Left forelimb (tissue), 1 donor: ENCODE measurements around the gene AAMDC.
"Not testable (repeated sequence)": the region's sequence is repeated elsewhere in the genome, so short reads cannot be mapped to it uniquely, and the experiment has no call there.

ENCODE experiments used
- DNase-seq: peaks from one replicate; pipeline ENCODE4 v3.0.0-alpha.2; 2018; ENCODE audit warnings: low spot score

The AAMDC gene

GRCh38 chr11:77821349-77821851, 456 bp downstream of the AAMDC start:
- peak; percentile 66 for DNase-seq

DNA sequence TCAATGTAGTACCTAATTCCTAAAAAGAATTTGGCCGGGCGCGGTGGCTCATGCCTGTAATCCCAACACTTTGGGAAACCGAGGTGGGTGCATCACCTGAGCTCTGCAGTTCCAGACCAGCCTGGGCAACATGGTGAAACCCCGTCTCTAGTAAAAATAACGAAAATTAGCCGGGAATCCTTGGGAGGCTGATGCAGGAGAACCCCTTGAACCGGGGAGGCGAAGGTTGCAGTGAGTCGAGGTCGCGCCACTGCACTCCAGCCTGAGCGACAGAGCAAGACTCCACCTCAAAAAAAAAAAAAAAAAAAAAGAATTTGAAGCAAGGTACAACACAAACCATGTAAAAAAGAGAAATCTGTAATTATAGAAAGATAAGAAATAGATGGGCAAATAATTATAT, 1.2 kb downstream of the AAMDC start:
- DNase-seq, result not testable (repeated sequence)

DNA sequence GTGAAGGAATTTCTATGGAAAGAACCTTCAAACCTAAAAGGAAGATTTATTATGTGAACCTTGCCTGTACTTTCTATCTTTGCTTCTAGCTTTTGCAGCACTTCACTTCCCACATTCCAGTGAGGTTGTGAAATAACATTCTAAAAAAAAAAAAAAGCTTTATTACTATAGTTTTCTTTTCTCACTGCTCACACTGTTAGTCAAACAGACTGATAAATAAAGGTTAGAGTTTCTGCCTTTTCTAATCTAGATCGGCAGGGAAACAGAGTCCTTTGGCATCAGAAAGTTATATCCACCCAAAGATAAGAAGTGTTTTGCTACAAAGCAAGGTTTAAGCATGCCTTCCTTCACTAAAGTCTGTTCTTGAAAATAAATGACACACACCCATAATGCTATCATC, 2.8 kb downstream of the AAMDC start:
- DNase-seq, result no peak

- no peak for DNase-seq
Observed at GRCh38 chr11:77828926-77829325, 8.0 kb downstream of the AAMDC start.

DNA sequence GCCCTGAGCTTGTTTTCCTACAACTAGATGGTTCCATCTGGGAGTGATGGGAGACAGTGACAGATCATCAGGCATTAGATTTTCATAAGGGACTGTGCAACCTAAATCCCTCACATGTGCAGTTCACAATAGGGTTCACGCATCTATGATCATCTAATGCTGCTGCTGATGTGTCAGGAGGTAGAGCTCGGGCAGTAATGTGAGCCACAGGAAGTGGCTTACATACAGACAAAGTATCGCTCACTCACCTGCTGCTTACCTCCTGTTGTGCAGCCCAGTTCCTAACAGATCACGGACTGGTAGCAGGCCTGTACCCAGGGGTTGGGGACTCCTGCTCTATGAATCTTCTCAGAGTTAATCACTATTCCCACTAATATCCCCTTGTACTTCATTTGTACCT, 12.4 kb downstream of the AAMDC start:
- no peak for DNase-seq

- DNase-seq, result no peak
Observed at GRCh38 chr11:77842441-77843121, 21.6 kb downstream of the AAMDC start.

DNA sequence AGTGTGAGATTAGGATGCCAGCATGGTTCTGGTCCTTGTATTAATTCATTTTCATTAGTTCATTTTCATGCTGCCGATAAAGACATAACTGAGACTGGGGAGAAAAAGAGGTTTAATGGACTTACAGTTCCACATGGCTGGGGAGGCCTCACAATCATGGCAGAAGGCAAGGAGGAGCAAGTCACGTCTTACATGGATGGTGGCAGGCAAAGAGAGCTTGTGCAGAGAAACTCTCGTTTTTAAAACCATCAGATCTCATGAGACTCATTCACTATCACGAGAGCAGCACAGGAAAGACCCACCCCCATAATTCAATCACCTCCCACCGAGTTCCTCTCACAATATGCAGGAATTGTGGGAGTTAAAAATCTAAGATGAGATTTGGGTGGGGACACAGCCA, 22.8 kb downstream of the AAMDC start:
- DNase-seq, result not testable (repeated sequence)

GRCh38 chr11:77851503-77851902, 30.6 kb downstream of the AAMDC start:
- no peak for DNase-seq

- DNase-seq, result no peak
Observed at GRCh38 chr11:77854838-77855237, 33.9 kb downstream of the AAMDC start.

- not testable (repeated sequence) for DNase-seq
Observed at GRCh38 chr11:77857906-77858457, 37.0 kb downstream of the AAMDC start.

- not testable (repeated sequence) for DNase-seq
Observed at GRCh38 chr11:77861444-77861843, 40.5 kb downstream of the AAMDC start.

DNA sequence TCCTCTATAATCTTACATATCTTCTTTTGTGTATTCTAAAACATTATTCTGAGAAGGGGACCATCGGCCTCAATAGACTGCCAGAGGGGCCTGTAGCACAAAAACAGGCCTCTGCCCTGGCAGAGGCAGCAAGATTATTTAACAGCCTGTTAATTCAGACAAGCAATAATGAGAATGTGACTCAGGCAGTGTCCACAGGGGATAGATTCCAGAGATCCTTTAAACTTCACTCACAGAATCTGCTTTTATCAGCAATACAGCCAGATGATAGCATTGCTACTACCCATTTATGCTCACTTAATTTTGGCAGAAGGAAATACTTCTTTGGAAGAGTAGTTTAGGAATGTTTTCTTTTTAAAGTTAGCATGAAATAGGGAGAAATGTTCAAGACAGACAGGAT, 44.9 kb downstream of the AAMDC start:
- DNase-seq, result no peak

- no peak for DNase-seq
Observed at GRCh38 chr11:77866336-77866735, 45.4 kb downstream of the AAMDC start.

GRCh38 chr11:77868744-77869143, 47.8 kb downstream of the AAMDC start:
- no peak for DNase-seq

DNA sequence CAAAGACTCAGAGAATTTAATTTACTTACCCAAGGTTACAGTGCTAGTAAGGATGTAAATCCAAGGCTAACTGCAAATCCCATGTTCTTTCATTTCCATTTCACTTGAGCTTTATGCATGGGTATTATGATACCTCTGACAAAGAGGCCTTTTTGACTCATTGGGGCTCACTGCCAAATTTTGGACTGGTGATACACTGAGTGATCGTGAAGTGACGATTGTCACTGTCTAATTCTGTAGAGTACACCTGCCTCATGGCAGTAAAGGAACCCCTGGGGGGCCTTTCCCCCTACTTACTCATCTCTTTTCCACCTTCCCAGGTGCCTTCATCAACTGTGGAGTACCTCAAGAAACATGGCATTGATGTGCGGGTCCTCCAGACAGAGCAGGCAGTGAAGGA, 50.9 kb downstream of the AAMDC start:
- DNase-seq, result no peak

- DNase-seq, result no peak
Observed at GRCh38 chr11:77873345-77873744, 52.4 kb downstream of the AAMDC start.

- no peak for DNase-seq
Observed at GRCh38 chr11:77874206-77874605, 53.3 kb downstream of the AAMDC start.

DNA sequence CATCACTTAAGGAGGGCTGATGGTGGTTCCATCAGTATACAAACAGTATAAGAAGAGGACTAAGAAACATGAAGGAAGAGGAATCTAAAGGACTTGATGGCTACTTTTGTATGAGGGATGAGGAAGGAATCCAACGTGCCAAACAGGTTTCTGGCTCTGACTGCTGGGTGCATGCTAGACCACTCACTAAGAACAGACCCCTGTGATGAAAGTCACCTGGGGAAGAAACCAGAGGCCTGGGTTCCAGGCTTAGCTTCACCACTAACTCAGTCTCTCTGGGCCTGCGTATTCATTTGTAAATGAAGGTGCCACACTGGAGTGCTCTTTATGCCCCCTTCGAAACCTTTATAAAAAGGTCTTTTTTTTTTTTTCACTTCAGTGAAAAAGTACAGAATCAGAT, 55.1 kb downstream of the AAMDC start:
- DNase-seq, result no peak

DNA sequence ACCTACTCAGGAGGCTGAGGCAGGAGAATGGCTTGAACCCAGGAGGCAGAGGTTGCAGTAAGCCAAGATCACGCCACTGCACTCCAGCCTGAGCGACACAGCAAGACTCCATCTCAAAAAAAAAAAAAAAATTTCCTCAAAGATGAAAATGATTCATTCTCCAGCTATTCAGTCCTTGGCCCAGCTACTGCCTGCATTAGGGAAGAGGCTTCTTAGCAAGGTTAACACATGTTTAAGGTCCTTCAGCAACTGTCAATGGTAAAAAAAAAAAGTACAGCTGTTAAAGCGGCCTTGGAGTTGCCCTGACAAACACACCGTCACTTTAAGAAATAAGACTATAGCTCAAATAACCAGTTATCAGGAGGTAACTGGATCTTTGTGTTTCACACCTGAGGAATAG, 57.3 kb downstream of the AAMDC start:
- DNase-seq, result not testable (repeated sequence)

DNA sequence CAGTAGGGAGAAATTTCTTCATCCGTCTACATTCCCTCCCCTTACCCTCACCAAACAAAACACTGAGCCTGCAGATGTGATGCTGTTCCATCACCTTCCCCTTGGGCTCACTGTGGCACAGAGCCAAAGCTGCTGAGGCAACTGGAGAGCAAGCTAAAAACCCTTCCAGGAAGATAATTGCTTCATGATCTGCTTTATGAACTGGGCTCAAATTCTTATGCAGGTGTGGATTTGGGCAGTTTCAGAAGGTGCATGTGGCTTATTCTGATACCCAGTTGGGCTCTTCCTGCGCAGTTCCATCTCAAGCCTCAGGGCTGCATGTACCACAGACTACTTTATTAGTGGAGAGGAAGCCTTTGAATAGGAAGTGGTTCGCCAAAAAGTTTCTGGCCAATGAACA, 58.3 kb downstream of the AAMDC start:
- no peak for DNase-seq

- no peak for DNase-seq
Observed at GRCh38 chr11:77882396-77882795, 61.5 kb downstream of the AAMDC start.

DNA sequence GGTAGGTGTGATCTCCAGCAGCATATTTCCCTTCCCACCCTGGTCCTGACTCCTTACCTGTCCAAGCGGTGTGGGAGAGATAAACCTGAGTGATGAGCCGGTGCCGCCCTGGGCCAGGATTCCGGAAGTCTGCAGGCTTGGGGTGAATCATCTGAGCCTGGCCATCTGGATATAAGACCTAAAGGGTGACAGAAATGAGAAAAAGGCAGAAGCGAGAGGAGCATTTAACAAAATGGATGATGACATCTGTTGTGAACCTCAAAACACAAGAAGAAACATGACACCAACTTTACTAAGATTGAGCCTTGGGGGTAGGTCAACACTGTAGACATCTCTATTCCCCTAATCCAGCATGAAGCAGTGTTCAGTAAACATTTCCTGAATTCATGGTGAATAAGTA, 62.8 kb downstream of the AAMDC start:
- no peak for DNase-seq

DNA sequence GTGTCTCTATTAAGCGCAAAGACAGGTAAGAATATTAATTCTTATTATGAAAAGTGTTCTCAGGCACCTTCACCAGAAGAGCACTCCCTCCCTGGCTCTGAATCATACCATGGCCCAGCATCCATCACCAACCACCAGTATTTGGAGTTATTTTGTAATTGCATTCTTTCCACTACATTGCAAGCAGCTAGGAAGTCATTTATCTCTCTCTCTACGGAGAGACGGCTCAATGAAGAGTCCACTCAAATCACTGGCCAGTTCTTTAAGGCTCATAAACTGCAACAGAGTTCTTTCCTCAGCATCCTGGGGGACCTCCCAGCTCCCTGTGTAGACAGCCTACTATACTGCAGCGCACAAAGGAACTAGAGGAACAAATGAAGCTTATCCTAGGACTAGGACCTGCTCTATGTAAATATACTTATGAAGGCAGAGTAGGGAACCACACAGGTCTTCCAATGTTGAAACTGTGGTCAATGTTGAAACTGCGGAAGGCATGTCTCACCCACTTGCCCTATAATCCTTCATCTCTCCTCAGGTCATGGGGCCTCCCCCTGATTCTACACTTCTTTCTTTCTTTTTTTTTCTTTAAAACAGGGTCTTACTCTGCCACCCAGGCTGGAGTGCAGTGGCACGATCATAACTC, 63.4 kb downstream of the AAMDC start:
- no peak for DNase-seq

- DNase-seq, result no peak
Observed at GRCh38 chr11:77884829-77885190, 63.9 kb downstream of the AAMDC start.
